Fibroblast of mammary gland (primary cell): ENCODE measurements around the gene DNAJC7.

Experiments
- DNase-seq: peaks from one replicate; pipeline ENCODE4 v3.0.0-alpha.2; 2010; ENCODE audit warnings: low read depth
- H3K4me3 ChIP-seq: 2 replicates; pipeline ENCODE4 v1.5.1; 2011; ENCODE audit warnings: low read depth, mild to moderate bottlenecking, low read length, moderate library complexity; ENCODE audit not compliant: control insufficient read depth
- CTCF ChIP-seq: conservative IDR thresholded peaks from 2 replicates; pipeline ENCODE4 v1.5.1; 2011; ENCODE audit warnings: low read depth, low read length, inconsistent platforms; ENCODE audit not compliant: control insufficient read depth, insufficient read depth

Gene DNAJC7, protein sequence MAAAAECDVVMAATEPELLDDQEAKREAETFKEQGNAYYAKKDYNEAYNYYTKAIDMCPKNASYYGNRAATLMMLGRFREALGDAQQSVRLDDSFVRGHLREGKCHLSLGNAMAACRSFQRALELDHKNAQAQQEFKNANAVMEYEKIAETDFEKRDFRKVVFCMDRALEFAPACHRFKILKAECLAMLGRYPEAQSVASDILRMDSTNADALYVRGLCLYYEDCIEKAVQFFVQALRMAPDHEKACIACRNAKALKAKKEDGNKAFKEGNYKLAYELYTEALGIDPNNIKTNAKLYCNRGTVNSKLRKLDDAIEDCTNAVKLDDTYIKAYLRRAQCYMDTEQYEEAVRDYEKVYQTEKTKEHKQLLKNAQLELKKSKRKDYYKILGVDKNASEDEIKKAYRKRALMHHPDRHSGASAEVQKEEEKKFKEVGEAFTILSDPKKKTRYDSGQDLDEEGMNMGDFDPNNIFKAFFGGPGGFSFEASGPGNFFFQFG

GRCh38 chr17:42016941-42017865, at the start of gene DNAJC7:
TSS of gene DNAJC7 (minus strand) at chr17:42017439. CDS start at chr17:42017416, 23 bp downstream.
- peak; percentile 86 for DNase-seq
- no peak for TF ChIP-seq CTCF
- peak within 1 kb of the TSS; percentile 97 for H3K4me3 ChIP-seq

DNA sequence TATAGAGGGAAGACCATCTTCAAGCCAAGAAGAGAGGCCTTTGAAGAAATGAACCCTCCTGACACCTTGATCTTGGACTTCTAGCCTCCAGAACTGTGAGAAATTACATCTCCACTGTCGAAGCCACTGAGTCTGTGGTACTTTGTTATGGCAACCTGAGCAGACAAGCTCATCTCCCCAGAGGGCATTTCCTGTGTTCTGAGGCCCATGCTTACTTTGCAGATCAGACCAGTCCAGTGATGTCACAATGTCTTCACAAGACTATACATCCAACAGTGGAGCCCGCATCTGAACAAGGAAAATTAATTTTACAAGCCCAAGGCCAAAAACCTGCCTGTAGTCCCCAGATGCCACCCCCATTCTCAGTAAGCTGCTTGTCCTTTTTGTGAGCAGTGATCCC, 48.0 kb upstream of the DNAJC7 start:
- no peak for DNase-seq
- TF ChIP-seq CTCF = no peak
- H3K4me3 ChIP-seq = no peak overlapping the region

DNA sequence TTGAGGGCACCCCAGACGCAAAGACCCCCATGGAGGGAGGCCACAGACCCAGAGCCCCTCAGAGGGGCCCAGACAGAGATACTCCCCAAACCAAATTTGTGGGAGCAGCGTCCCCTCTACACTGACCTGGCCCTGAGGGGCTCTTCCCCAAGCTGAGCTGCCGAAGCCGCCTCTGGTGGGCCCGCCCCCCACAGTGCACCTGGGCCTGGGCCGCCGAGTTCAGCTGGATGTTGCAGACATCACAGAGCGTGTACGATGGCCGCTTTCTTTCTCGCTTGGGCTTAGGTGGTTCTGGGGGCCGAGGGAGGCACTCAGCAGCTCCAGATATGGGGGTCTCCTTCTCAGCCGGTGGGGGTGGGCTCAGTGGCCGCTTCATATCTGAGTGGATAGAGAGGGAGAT, 45.4 kb upstream of the DNAJC7 start:
- no peak for DNase-seq
- H3K4me3 ChIP-seq = no peak overlapping the region
- TF ChIP-seq CTCF = no peak

DNA sequence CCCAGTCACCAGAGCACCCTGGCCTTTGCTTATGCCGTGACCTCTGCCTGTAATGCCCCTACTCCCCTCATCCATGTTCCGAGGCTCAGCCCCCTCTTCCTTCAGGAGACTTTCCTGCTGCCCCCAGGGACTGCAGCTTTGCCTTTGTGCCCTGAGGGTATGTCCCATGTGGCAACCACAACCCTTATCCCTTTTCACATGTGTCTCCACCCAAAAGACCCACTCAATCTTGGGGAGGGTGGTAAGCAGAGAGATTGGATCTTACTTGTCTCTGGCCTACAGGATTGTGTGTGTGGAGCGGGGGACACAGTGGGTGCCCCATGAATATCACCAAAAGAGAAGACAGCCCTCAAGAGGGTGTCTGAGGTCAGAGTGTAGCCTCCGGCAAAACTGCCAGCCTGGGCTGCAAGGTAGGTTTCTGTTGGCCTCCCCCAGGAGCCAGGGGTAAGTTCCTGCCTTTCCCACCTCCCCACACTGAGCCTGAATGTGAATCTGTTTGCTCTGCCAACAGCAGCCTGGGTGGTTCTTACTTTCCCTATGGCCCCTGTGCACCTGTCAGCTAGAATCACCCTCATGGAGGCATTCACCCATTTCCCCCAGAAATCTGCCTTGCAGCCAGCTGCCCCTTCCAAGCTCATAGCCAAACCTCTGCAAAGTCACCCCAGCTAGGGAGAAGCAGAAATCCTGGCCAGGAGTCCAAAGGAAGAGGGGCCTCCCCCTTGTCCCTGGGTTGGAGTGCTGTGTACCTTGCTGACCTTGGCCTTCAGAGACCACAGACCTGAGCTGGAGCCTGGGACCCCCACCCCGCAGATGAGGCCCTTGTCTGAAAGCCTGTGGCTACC, 44.6 kb upstream of the DNAJC7 start:
- TF ChIP-seq CTCF = no peak
- no peak overlapping the region for H3K4me3 ChIP-seq
- DNase-seq = no peak

DNA sequence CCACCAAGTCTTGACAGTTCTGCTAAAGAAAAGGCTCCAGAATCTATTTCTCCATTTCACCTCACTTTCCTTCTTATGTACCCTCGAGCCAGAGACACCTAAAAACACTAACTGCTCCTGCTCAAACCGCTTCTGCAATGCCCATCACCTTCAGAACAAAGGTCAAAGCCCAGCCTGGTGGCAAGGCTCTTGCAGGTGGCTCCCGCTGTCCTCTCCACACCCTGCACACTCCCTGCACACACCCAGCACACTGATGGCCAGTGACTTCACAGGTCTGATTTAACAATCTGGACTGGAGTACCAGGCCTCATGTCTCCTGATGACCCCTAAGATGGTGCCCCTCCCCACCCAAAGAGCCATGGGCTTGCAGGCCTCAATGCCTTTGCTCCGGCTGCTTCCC, 43.0 kb upstream of the DNAJC7 start:
- DNase-seq = no peak
- TF ChIP-seq CTCF = no peak
- no peak overlapping the region for H3K4me3 ChIP-seq

DNA sequence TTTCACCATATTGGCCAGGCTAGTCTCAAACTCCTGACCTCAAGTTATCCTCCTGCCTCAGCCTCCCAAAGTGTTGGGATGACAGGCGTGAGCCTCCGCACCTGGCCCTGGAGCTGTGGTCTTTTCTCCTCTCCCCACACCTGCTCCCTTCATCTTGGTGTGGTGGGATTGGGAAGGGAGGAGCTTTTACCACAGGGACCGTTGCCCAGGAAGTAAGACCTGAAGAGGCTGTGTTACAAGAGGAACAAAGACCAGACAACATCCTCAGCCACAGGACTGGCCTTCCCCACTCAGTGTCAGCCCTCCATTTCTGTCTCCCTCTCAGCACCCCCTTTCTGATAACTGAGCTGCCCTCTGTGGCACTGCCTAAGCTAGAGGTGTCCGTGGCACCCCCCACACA, 42.6 kb upstream of the DNAJC7 start:
- no peak for TF ChIP-seq CTCF
- no peak overlapping the region for H3K4me3 ChIP-seq

More for the DNA sequence above, 42.6 kb upstream of the DNAJC7 start:
- no peak for DNase-seq
